Measurements from ENCODE around the gene HSD17B12.

Gene HSD17B12

GRCh38 chr11:43872995-43873394, 192.5 kb downstream of the HSD17B12 start:
- no peak for DNase-seq

GRCh38 chr11:43874078-43874477, 193.5 kb downstream of the HSD17B12 start:
- DNase-seq: no peak

GRCh38 chr11:43874738-43875137, 194.2 kb downstream of the HSD17B12 start:
- DNase-seq: no peak

DNA sequence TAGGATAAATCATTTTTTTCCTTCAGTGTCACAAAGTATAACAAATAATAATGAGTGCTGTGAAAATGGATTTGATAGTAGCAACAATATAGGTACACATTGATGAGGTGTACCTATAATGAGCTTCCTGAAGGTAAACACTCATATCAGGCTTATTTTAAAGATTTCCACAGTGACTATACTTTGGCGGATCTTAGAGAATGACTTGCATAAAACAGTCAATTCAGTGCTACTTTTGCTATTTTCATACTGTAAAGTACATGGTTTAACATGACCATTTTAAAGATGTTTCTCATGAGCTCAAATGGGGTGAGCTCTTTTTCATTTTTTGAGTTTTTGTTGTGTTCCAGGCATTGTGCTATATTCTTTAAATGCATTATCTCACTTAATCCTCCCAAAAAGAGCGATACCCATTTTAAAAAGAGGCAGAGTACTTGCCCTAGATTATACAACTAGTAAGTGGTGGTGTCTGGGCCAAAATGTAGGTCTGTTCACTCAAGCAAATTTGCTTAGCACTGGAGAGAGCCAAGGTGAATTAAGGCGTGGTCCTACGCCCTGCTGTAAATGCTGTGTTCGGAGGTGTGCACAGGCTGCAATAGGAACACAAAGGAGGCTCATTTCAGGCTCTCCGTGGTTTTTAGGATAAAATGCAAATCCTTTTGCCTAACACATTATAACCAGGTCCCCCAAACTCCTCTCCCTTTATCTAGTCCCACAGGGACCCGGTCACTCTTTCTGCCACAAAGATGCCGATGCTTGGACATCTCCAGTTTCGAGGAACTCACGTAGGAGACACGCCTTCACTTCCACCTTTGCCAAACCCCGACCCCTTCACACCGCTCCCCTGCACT, 199.5 kb downstream of the HSD17B12 start:
- peak; percentile 38 for DNase-seq

- DNase-seq: peak; percentile 42
Measured at GRCh38 chr11:43880640-43881159, 200.2 kb downstream of the HSD17B12 start, which contains the start of gene ALKBH3. ALKBH3 (plus strand) TSS chr11:43880831; CDS start chr11:43882653, 1,822 bp downstream.

DNA sequence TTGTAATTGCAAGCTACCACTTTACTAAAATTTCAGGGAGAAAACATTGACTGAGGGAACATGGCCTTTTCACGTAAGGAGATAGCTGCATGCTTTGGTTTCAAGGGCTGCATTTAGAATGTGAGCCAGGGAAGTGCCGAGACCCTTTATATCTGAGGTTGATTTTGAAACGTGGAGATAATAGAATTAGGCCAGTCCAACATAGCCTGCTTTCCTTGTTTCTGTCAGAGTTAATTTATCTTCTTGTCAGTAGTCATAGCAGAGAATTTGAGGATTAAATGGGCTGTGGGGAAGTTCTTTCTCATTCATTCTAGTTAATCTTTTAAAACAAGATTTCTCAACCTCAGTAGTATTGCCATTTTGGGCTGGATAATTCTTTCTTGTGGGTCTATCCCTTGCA, 212.3 kb downstream of the HSD17B12 start:
- no peak for DNase-seq

DNA sequence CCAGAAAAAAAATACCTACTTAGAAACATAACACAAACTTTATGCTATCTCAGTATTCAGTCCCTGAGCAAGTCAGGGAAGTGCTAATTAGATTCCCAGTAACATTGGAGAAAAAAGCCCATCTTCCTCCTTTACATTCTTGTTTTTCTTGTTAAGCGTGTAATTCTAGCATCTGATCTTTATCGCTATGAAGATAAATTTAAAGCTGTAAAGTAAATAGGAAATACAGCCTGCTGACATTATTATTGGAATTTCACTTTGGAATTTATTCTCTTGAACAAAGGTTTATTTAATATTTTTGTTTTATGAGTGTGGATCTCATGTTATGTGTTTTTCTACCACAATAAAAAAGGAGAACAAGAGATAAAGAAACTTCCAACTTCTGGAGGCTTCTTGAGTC, 214.0 kb downstream of the HSD17B12 start:
- DNase-seq: no peak

DNA sequence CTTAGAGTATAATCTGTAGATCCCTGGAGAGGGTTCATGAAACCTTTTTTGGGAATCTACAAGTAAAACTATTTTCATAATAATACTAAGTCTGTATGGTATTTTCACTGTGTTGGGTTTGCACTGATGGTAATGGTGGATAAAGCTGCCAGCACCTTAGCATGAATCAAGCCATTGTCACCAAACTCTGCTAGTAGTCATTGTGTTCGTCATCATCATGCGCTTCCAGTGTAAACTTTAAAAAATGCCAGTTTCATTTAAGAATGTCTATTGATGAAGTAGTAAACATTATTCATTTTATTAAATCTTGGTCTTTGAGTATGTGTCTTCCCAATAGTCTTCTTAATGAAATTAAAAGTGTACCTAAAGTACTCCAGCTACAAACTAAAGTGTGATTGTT, 215.1 kb downstream of the HSD17B12 start:
- DNase-seq: no peak

- DNase-seq: no peak
Measured at GRCh38 chr11:43898574-43898973, 218.0 kb downstream of the HSD17B12 start.

DNA sequence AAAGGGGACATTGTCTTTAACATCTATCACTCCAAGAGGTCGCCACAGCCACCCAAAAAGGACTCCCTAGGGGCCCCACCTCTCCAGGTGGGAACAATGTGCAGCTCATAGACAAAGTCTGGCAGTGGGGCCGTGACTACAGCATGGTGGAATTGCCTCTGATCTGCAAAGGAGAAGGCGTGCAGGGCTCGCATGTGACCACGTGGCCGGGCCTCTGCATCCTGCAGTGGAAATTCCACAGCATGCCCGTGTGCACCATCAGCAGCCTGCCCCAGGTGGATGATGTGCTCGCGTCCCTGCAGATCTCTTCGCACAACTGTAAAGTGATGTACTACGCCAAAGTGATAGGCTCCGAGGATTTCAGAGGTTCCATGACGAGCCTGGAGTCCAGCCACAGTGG, 218.6 kb downstream of the HSD17B12 start:
- no peak for DNase-seq

GRCh38 chr11:43901551-43901950, 221.0 kb downstream of the HSD17B12 start:
- no peak for DNase-seq

- DNase-seq: no peak
Measured at GRCh38 chr11:43903078-43903477, 222.5 kb downstream of the HSD17B12 start.

GRCh38 chr11:43903969-43904368, 223.4 kb downstream of the HSD17B12 start:
- DNase-seq: no peak

DNA sequence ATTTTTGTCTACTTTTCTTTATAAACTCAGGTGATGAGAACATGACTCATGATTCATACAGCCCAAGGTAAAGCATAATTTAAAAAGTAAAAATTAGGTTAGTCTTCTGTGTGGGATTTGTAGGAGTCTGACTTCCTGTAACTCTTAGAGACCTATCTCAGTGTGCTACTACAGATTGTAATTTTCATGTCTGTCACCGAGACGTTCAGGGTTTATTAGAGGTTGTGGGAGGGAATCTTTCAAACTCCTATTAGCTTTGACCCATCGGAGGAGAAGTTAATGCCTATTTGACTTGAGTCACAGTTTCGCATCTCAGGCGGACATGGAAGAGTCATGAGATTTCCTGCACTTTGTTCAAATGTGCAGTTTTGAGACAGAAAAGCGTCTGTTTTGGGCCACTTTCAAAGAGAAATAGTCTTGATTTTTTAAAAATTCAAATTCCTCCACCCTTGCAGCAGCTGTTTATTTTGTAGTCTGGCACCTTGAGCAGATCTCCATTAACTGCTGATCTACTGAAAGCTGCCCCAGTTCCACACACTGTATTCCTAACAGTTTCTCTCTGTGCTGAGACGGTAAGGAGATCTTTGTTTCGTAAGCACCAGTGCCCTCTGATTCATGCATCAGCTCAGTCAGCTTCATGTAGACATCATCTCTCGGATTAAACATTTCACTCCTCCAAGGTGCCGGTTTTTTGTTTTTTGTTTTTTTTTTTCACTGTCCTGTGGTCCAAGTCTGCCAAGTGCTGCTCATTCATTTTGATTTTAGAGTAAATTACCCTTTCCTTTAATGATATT, 224.4 kb downstream of the HSD17B12 start:
- no peak for DNase-seq

DNA sequence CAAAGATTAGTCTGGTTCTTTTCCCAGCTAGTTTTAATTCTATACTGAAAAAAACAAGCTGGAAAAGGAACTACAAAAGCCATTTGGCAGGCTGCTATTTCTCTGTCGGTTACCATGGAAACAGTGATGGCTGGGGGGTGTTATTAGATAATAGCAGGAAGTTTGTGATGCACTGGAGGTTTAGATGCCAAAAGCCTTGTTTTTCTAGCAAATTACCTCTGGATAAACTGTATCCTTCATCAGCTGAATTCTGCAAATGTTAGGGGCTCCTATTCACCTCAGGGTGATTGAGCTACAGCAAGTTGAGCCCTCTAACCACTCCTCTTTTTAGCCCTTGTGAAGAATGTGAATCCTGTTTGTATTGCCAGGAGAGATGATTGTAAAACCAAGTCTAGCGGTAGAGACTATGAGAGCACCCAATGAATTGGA, 225.3 kb downstream of the HSD17B12 start:
- DNase-seq: no peak

Measured in GOT3 (cell line).